Peyer's patch (tissue), 4 donors: ENCODE data around the gene OR9G4. TPM values are rescaled to one million over a fixed set of nuclear protein-coding genes. Genes with fewer than 3 reads are reported as not detected.

ENCODE experiments used
- DNase-seq, 3 donors: peaks; one replicate each; pipeline ENCODE4 v3.0.0-alpha.2; 2017 to 2019
- H3K27ac ChIP-seq, 4 donors: fragments of 200-600 bp; sonication (generic); one replicate each; pipeline ENCODE4 v1.5.1; 2016 to 2019
- H3K27me3 ChIP-seq, 2 donors: fragments of 200-600 bp; sonication (generic); one replicate each; pipeline ENCODE4 v1.5.1; 2019
- H3K36me3 ChIP-seq, 3 donors: fragments of 200-600 bp; sonication (generic); one replicate each; pipeline ENCODE4 v1.5.1; 2016 to 2019
- H3K4me1 ChIP-seq, 4 donors: fragments of 200-600 bp; sonication (generic); one replicate each; pipeline ENCODE4 v1.5.1; 2016 to 2019
- H3K4me3 ChIP-seq, 4 donors: fragments of 200-600 bp; sonication (generic); 1 replicate in 3 of 4; 2 replicates in 1 of 4; pipeline ENCODE4 v1.5.1; 2016 to 2019; ENCODE audit warnings: mild to moderate bottlenecking in 1 of 4
- H3K9me3 ChIP-seq, 4 donors: fragments of 200-600 bp; sonication (generic); one replicate each; pipeline ENCODE4 v1.5.1; 2016 to 2019; ENCODE audit warnings: mild to moderate bottlenecking in 1 of 4
- POLR2A ChIP-seq, 2 donors: fragments of 450-650 bp; IDR thresholded peaks; one replicate each; pipeline ENCODE4 v1.5.1; 2017; ENCODE audit warnings: antibody characterized with exemption in 2 of 2, mild to moderate bottlenecking in 2 of 2, moderate library complexity in 2 of 2
- total RNA-seq, 4 donors: library from RNA; depleted of rRNA; stranded (reverse); fragments of >200 nt; gene quantifications; one replicate each; pipeline ENCODE4 v1.1.0, GENCODE V29; 2016
- TF ChIP-seq, protein P1 (sequence below), 6 experiments: fragments of 450-650 bp in 4 of 6; fragments of 200-600 bp in 2 of 6; sonication (generic) in 1 of 6; IDR thresholded peaks; one replicate each; pipeline ENCODE4 v1.5.1; 2017 to 2019; ENCODE audit warnings: antibody characterized with exemption in 6 of 6, mild to moderate bottlenecking in 3 of 6, moderate library complexity in 1 of 6

Gene OR9G4
- total RNA-seq, 4 donors from 2014 or later, result not detected

DNA sequence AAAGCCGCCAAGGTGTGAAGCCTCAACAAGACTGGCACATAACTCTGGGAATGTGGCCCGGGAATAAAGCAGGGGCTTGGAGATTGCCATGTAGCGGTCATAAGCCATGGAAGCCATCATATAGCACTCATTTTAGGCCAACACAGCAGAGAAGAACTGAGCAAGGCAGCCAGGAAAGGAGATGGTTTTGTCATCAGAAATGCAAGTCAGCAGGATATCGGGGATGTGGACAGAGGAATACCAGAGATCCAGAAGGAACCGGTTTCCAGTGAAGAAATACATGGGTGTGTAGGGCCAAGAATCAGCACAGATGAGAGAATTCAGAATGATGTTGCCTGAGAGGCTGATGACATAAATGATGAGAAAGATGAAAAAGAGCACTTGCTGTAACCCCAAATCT lies 3.0 kb upstream of the OR9G4 start:
- TF ChIP-seq, protein P1, sequence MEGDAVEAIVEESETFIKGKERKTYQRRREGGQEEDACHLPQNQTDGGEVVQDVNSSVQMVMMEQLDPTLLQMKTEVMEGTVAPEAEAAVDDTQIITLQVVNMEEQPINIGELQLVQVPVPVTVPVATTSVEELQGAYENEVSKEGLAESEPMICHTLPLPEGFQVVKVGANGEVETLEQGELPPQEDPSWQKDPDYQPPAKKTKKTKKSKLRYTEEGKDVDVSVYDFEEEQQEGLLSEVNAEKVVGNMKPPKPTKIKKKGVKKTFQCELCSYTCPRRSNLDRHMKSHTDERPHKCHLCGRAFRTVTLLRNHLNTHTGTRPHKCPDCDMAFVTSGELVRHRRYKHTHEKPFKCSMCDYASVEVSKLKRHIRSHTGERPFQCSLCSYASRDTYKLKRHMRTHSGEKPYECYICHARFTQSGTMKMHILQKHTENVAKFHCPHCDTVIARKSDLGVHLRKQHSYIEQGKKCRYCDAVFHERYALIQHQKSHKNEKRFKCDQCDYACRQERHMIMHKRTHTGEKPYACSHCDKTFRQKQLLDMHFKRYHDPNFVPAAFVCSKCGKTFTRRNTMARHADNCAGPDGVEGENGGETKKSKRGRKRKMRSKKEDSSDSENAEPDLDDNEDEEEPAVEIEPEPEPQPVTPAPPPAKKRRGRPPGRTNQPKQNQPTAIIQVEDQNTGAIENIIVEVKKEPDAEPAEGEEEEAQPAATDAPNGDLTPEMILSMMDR (IDR thresholded peaks at IDR 0.05), result no peak
- no peak for TF ChIP-seq POLR2A (IDR thresholded peaks at IDR 0.05)
- no peak overlapping the region for H3K4me3 ChIP-seq
- H3K27ac ChIP-seq, result no peak overlapping the region
- no peaks in the 10 kb centered on the region for H3K9me3 ChIP-seq
- H3K27me3 ChIP-seq, result no peaks in the 10 kb centered on the region
- H3K4me1 ChIP-seq, result no peaks in the 10 kb centered on the region
- H3K36me3 ChIP-seq, result no peaks in the 10 kb centered on the region
- no peak for DNase-seq

DNA sequence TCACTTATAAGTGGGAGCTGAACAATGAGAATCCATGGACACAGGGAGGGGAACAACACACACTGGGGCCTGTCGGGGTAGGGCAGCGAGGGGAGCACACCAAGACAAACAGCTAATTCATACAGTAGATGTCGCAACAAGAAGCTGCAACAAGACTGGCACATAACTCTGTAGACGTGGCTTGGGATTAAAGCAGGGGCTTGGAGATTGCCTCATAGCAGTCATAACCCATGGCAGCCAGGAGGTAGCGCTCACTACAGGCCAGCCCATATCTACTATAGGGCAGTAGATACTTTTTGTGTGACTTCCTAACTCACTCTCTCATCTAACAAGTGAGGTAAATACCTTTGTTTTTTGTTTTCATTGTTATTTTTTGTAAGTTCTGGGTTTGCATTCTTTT lies 1.7 kb upstream of the OR9G4 start:
- Histone ChIP-seq H3K27ac (no peak overlapping the region), H3K4me1 (no peaks in the 10 kb centered on the region), H3K4me3 (no peak overlapping the region), H3K27me3 (no peaks in the 10 kb centered on the region), H3K9me3 (no peaks in the 10 kb centered on the region), H3K36me3 (no peaks in the 10 kb centered on the region)
- no peak for DNase-seq
- TF ChIP-seq, protein P1 (IDR thresholded peaks at IDR 0.05), result no peak
- no peak for TF ChIP-seq POLR2A (IDR thresholded peaks at IDR 0.05)

- Histone ChIP-seq H3K9me3 (no peaks in the 10 kb centered on the region), H3K4me3 (no peak overlapping the region), H3K27me3 (no peaks in the 10 kb centered on the region), H3K36me3 (no peaks in the 10 kb centered on the region), H3K4me1 (no peaks in the 10 kb centered on the region), H3K27ac (no peak overlapping the region)
- TF ChIP-seq, protein P1 (IDR thresholded peaks at IDR 0.05), result no peak
- no peak for TF ChIP-seq POLR2A (IDR thresholded peaks at IDR 0.05)
- no peak for DNase-seq
These were observed 7.6 kb downstream of the OR9G4 start for GRCh38 chr11:56740886-56741285.

- no peaks in the 10 kb centered on the region for H3K27me3 ChIP-seq
- no peak overlapping the region for H3K4me3 ChIP-seq
- H3K9me3 ChIP-seq, result no peaks in the 10 kb centered on the region
- TF ChIP-seq POLR2A (IDR thresholded peaks at IDR 0.05), result no peak
- no peaks in the 10 kb centered on the region for H3K36me3 ChIP-seq
- no peaks in the 10 kb centered on the region for H3K4me1 ChIP-seq
- DNase-seq, result no peak
- no peak overlapping the region for H3K27ac ChIP-seq
These were observed 8.4 kb downstream of the OR9G4 start for GRCh38 chr11:56740107-56740506.

DNA sequence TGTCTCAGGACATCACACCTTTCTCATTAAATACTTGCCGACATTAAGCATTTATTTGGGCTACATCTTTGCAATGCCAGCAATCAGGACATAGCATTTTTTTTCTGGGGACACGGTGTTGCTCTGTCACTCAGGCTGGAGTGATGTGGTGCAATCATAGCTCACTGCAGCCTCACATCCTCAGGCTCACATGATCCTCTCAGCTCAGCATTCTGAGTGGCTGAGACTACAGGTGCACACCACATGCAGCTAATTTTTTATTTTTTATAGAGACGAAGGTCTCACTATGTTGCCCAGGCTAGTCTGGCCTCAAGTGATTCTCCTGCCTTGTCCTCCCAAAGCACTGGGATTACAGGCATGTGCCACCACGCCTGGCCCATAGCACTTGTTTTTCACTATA lies 28.0 kb downstream of the OR9G4 start:
- TF ChIP-seq, protein P1 (IDR thresholded peaks at IDR 0.05), result no peak
- no peak for TF ChIP-seq POLR2A (IDR thresholded peaks at IDR 0.05)
- H3K27ac ChIP-seq, result no peak overlapping the region
- no peaks in the 10 kb centered on the region for H3K36me3 ChIP-seq
- no peaks in the 10 kb centered on the region for H3K27me3 ChIP-seq
- H3K4me3 ChIP-seq, result no peak overlapping the region
- no peaks in the 10 kb centered on the region for H3K9me3 ChIP-seq
- DNase-seq, result no peak
- H3K4me1 ChIP-seq, result no peaks in the 10 kb centered on the region

DNA sequence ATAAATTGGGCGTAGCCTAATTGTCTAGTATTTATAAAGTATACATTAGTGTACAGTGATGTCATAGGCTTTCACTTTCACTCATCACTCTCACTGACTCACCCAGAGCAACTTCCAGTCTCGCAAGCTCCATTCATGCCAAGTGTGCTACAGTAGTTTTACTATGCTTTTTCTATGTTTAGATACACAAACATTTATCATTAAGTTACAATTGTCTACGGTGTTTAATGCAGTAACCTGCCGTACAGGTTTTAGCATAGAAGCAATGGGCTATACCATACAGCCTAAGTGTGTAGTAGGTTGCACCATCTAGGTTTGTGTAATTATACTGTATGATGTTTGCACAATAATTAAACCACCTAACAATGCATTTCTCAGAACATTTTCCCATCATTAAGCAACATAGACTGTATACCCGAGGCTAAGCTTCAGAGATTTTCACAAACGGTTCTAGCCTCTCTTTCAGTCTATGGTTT lies 32.1 kb downstream of the OR9G4 start:
- Histone ChIP-seq H3K4me1 (no peaks in the 10 kb centered on the region), H3K36me3 (no peaks in the 10 kb centered on the region), H3K27me3 (no peaks in the 10 kb centered on the region), H3K4me3 (no peak overlapping the region), H3K9me3 (no peaks in the 10 kb centered on the region), H3K27ac (no peak overlapping the region)
- DNase-seq, result no peak
- TF ChIP-seq, protein P1 (IDR thresholded peaks at IDR 0.05), result no peak
- TF ChIP-seq POLR2A (IDR thresholded peaks at IDR 0.05), result no peak
